Esophagus (tissue), 2 donors: ENCODE measurements around the gene ZNF30. TPM values are rescaled to one million over a fixed set of nuclear protein-coding genes. Genes with fewer than 3 reads are reported as not detected.
"Not testable (repeated sequence)": the region's sequence is repeated elsewhere in the genome, so short reads cannot be mapped to it uniquely, and the experiment has no call there.

ENCODE experiments used
- H3K27ac ChIP-seq, 2 donors: one replicate each; pipeline ENCODE4 v1.5.1; 2013; ENCODE audit warnings: low read depth in 2 of 2, mild to moderate bottlenecking in 2 of 2, inconsistent platforms in 1 of 2, low read length in 1 of 2, moderate library complexity in 1 of 2
- H3K27me3 ChIP-seq, 2 donors: one replicate each; pipeline ENCODE4 v1.6.1; 2013; ENCODE audit warnings: low read length in 2 of 2, control low read depth in 1 of 2, mild to moderate bottlenecking in 1 of 2; ENCODE audit not compliant: insufficient read depth in 2 of 2, control insufficient read depth in 1 of 2
- H3K36me3 ChIP-seq, 2 donors: one replicate each; pipeline ENCODE4 v1.6.1; 2013; ENCODE audit warnings: low read length in 1 of 2; ENCODE audit not compliant: control insufficient read depth in 2 of 2, insufficient read depth in 2 of 2
- H3K4me1 ChIP-seq, 2 donors: one replicate each; pipeline ENCODE4 v1.6.1; 2013; ENCODE audit warnings: low read length in 1 of 2; ENCODE audit not compliant: control insufficient read depth in 2 of 2, insufficient read depth in 2 of 2
- H3K4me3 ChIP-seq, 2 donors: one replicate each; pipeline ENCODE4 v1.5.1; 2013; ENCODE audit warnings: low read length in 2 of 2, mild to moderate bottlenecking in 2 of 2, low read depth in 1 of 2, moderate library complexity in 1 of 2
- H3K9me3 ChIP-seq, 2 donors: one replicate each; pipeline ENCODE4 v1.6.1; 2013; ENCODE audit warnings: mild to moderate bottlenecking in 2 of 2, low read depth in 1 of 2, low read length in 1 of 2, moderate library complexity in 1 of 2; ENCODE audit not compliant: control insufficient read depth in 2 of 2, insufficient read depth in 1 of 2
- WGBS, 2 donors: extraction: QIAGEN DNeasy Blood & Tissue Kit; methylation state at CpG; one replicate each; pipeline ENCODE4 v1.1.7; 2013; 5-methylcytosine and 5-hydroxymethylcytosine counted together
- polyA plus RNA-seq, 2 donors: library from polyadenylated mRNA; stranded (reverse); fragments of 200-250 nt; gene quantifications; one replicate each; pipeline ENCODE4 v1.2.3, GENCODE V29; 2013
- donor health status: healthy with polysubstance abuse.
- donor health status: Bipolar disorder and iron deficiency.

ZNF30 gene
- polyA plus RNA-seq, 2 donors = 0.80 to 1.3 TPM

- no peak overlapping the region for H3K27ac ChIP-seq
- 81 to 86% methylated on average over 2 of the region's 2 CpGs for WGBS, 2 donors
Measured at GRCh38 chr19:34918190-34918589, 8.5 kb upstream of the ZNF30 start.

GRCh38 chr19:34920090-34920786 lies 6.5 kb upstream of the ZNF30 start:
- not testable (repeated sequence) for H3K4me3 ChIP-seq, H3K4me1 ChIP-seq, H3K36me3 ChIP-seq, H3K27ac ChIP-seq, H3K27me3 ChIP-seq
- peaks cover 4 to 11% of the 10 kb centered on the region in 2 donors for H3K9me3 ChIP-seq
- WGBS, 2 donors = 64 to 67% methylated on average over 8 of the region's 8 CpGs

More at GRCh38 chr19:34918190-34918589, 8.5 kb upstream of the ZNF30 start:
- Histone ChIP-seq H3K4me3 (no peak overlapping the region), H3K9me3 (peaks cover 4 to 11% of the 10 kb centered on the region in 2 donors), H3K36me3 (no peaks in the 10 kb centered on the region), H3K4me1 (no peaks in the 10 kb centered on the region), H3K27me3 (peaks cover 0 to 2% of the 10 kb centered on the region in 2 donors)

DNA sequence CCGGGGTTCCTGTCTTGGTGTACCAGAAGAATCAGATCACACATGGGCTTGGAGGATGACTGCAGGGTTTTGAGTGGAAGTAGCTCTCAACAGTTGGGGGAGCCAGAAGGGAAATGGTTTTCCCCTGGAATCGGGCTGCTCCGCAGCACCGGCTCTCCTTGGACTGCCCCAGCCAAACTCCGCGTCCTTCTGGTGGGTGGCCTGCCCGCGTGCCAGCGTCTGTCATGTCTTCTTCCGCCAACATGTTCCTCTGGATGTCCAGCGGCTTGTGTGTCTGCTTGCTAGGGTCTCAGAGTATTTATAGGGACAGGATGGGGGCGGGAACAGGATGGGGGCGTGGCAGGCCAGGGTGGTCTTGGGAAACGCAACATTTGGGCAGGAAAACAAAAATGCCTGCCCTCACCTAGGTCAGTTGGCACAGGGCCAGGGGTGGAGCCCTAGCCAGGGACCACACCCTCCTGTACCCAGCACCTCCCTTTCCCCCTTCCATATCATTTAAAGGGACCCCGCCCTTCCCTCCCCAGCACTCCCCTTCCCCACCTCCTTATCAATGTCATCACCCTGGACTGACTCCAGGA lies 1.3 kb upstream of the ZNF30 start:
- no peak overlapping the region for H3K4me3 ChIP-seq
- no peaks in the 10 kb centered on the region for H3K36me3 ChIP-seq
- H3K27me3 ChIP-seq = no peaks in the 10 kb centered on the region
- H3K27ac ChIP-seq = no peak overlapping the region
- 92 to 94% methylated on average over 15 of the region's 15 CpGs for WGBS, 2 donors
- H3K4me1 ChIP-seq = no peaks in the 10 kb centered on the region
- H3K9me3 ChIP-seq = no peaks in the 10 kb centered on the region

DNA sequence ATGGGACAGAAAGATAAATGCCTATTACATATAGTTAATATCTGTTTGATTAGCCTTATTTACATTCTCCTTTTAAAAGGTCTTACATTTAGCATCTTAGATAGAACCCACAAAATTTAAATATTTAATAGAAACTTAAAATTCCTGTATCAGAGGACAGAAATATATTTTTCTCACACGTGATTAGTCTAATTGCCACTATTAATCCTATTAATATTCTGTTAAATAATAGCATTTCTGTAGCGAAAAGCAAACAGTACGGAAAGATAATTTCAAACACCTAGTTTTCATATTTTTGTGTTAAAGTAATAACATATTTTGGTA lies 380 bp upstream of the ZNF30 start:
- Histone ChIP-seq H3K9me3 (no peaks in the 10 kb centered on the region), H3K27ac (no peak overlapping the region), H3K4me1 (no peaks in the 10 kb centered on the region), H3K27me3 (no peaks in the 10 kb centered on the region), H3K36me3 (no peaks in the 10 kb centered on the region), H3K4me3 (no peak overlapping the region)
- 67 to 70% methylated on average over 3 of the region's 3 CpGs for WGBS, 2 donors

DNA sequence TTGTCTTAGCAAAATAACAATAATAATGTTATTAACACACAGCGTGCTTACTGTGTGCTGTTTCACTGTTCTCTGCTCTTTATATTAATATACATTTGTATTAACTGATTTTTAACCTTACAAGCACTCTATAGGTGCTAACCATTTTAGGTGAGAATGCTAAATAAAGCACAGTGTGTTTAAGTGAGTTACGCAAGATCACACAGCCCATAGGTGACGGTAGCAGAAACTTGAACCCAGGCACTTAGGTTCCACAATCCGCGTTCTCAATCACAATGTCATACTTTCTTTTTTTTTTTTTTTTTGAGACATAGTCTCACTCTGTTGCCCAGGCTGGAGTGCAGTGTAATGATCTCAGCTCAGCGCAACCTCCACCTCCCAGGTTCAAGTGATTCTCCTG lies 5.8 kb downstream of the ZNF30 start:
- 94 to 99% methylated on average over 6 of the region's 6 CpGs for WGBS, 2 donors
- peaks cover 0 to 3% of the 10 kb centered on the region in 2 donors for H3K9me3 ChIP-seq
- H3K4me1 ChIP-seq = no peaks in the 10 kb centered on the region
- H3K4me3 ChIP-seq = no peak overlapping the region
- H3K27me3 ChIP-seq = no peaks in the 10 kb centered on the region
- peaks cover 8 to 9% of the 10 kb centered on the region in 2 donors for H3K36me3 ChIP-seq
- no peak overlapping the region for H3K27ac ChIP-seq

GRCh38 chr19:34936184-34936583 lies 9.5 kb downstream of the ZNF30 start:
- peaks cover 8 to 13% of the 10 kb centered on the region in 2 donors for H3K36me3 ChIP-seq

GRCh38 chr19:34938886-34939285 lies 12.2 kb downstream of the ZNF30 start:
- no peak overlapping the region for H3K27ac ChIP-seq
- H3K4me1 ChIP-seq = no peaks in the 10 kb centered on the region
- 87 to 92% methylated on average over 8 to 9 of the region's 10 CpGs for WGBS, 2 donors
- peaks cover 0 to 7% of the 10 kb centered on the region in 2 donors for H3K9me3 ChIP-seq
- H3K36me3 ChIP-seq = peaks cover 11 to 14% of the 10 kb centered on the region in 2 donors
- no peaks in the 10 kb centered on the region for H3K27me3 ChIP-seq
- no peak overlapping the region for H3K4me3 ChIP-seq

More at GRCh38 chr19:34936184-34936583, 9.5 kb downstream of the ZNF30 start:
- H3K27ac ChIP-seq = no peak overlapping the region
- no peak overlapping the region for H3K4me3 ChIP-seq
- peaks cover 0 to 3% of the 10 kb centered on the region in 2 donors for H3K9me3 ChIP-seq
- 99 to 100% methylated on average over 4 of the region's 4 CpGs for WGBS, 2 donors
- no peaks in the 10 kb centered on the region for H3K4me1 ChIP-seq
- no peaks in the 10 kb centered on the region for H3K27me3 ChIP-seq

- H3K9me3 ChIP-seq = peaks cover 4 to 13% of the 10 kb centered on the region in 2 donors
- no peak overlapping the region for H3K4me3 ChIP-seq
- H3K27me3 ChIP-seq = no peaks in the 10 kb centered on the region
- WGBS, 2 donors = 97 to 98% methylated on average over 13 of the region's 13 CpGs
- no peaks in the 10 kb centered on the region for H3K4me1 ChIP-seq
- no peak overlapping the region for H3K27ac ChIP-seq
- peaks cover 3 to 4% of the 10 kb centered on the region in 2 donors for H3K36me3 ChIP-seq
Measured at GRCh38 chr19:34943861-34944573, 17.3 kb downstream of the ZNF30 start.

DNA sequence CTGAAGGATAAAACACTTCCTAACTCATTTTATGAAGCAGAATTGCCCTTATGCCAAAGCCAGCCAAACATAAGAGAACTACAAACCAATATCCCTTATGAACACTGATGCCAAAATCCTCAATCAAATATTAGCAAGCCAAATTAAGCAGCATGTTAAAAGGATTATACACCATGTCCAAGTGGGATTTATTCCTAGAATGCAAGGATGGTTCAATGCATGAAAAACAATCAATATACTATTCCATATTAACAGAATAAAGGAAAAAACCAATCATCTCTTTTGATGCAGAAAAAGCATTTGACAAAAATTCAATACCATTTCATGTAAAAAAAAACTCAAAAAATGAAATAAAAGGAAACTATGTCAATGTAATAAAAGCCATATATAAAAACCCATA lies 26.4 kb downstream of the ZNF30 start:
- Histone ChIP-seq H3K36me3 (peaks cover 2 to 7% of the 10 kb centered on the region in 2 donors), H3K27ac (no peak overlapping the region), H3K9me3 (peaks cover 15 to 16% of the 10 kb centered on the region in 2 donors), H3K27me3 (no peaks in the 10 kb centered on the region), H3K4me3 (no peak overlapping the region), H3K4me1 (no peaks in the 10 kb centered on the region)
